HG03103 (cell line): ENCODE results near the gene RNFT1.
A peak's percentile ranks its signal among the peaks of the same experiment; 100 is the strongest.
"Not testable (repeated sequence)": the region's sequence is repeated elsewhere in the genome, so short reads cannot be mapped to it uniquely, and the experiment has no call there.

Experiments
- ATAC-seq: cut with Tn5 transposase; IDR thresholded peaks from one replicate; pipeline ENCODE4 v1.9.1; 2021; ENCODE audit warnings: low read depth; ENCODE audit not compliant: unreplicated experiment

RNFT1 gene, protein sequence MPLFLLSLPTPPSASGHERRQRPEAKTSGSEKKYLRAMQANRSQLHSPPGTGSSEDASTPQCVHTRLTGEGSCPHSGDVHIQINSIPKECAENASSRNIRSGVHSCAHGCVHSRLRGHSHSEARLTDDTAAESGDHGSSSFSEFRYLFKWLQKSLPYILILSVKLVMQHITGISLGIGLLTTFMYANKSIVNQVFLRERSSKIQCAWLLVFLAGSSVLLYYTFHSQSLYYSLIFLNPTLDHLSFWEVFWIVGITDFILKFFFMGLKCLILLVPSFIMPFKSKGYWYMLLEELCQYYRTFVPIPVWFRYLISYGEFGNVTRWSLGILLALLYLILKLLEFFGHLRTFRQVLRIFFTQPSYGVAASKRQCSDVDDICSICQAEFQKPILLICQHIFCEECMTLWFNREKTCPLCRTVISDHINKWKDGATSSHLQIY

GRCh38 chr17:59964482-59965328 is at the start of gene RNFT1:
RNFT1 (minus strand) TSS chr17:59964740; CDS start chr17:59964663, 77 bp downstream.
- ATAC-seq = peak; percentile 73

GRCh38 chr17:60009326-60009725 is 44.8 kb upstream of the RNFT1 start:
- not testable (repeated sequence) for ATAC-seq

- ATAC-seq = not testable (repeated sequence)
These were observed 43.8 kb upstream of the RNFT1 start for GRCh38 chr17:60008377-60008776.

- no peak for ATAC-seq
These were observed 41.6 kb upstream of the RNFT1 start for GRCh38 chr17:60006160-60006559.

- ATAC-seq = not testable (repeated sequence)
These were observed 40.0 kb upstream of the RNFT1 start for GRCh38 chr17:60004561-60004960.

- not testable (repeated sequence) for ATAC-seq
These were observed 37.9 kb upstream of the RNFT1 start for GRCh38 chr17:60002405-60002804.

- ATAC-seq = not testable (repeated sequence)
These were observed 32.1 kb upstream of the RNFT1 start for GRCh38 chr17:59996608-59997007.

GRCh38 chr17:59975166-59975565 is 10.6 kb upstream of the RNFT1 start:
- ATAC-seq = not testable (repeated sequence)

DNA sequence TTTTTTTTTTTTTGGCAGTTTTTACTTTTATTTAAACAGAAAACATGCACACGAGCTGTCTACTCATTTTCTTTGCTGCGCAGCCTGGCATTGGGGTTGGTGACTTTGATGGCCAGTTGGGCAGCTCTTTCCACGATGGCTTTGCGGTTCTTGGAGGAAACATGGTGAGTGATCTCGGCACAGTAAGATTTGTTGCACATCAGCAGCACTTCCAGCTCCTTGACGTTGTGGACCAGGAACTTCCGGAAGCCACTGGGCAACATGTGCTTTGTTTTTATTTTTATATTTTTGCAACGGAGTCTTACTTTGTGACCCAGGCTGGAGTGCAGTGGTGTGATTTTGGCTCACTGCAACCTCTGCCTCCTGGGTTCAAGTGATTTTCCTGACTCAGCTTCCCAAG is 8.9 kb upstream of the RNFT1 start:
- not testable (repeated sequence) for ATAC-seq

GRCh38 chr17:59972778-59973177 is 8.2 kb upstream of the RNFT1 start:
- no peak for ATAC-seq

GRCh38 chr17:59971771-59972170 is 7.2 kb upstream of the RNFT1 start:
- ATAC-seq = not testable (repeated sequence)

GRCh38 chr17:59963738-59964481 is 630 bp downstream of the RNFT1 start:
- ATAC-seq = peak; percentile 25

- no peak for ATAC-seq
These were observed 1.7 kb downstream of the RNFT1 start for GRCh38 chr17:59962739-59963318.

DNA sequence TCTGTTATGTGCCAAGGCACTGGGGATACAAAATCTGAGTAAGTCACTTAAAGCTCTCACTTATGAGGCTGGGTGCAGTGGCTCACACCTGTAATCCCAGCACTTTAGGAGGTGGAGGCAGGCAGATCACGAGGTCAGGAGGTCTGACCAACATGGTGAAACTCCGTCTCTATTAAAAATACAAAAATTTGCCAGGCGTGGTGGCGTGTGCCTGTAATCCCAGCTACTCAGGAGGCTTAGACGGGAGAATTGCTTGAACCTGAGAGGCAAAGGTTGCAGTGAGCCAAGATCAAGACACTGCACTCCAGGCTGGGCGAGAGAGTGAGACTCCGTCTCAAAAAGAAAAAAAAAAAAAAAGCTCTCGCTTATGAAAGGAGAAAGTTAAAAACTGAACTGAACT is 5.0 kb downstream of the RNFT1 start:
- not testable (repeated sequence) for ATAC-seq

- ATAC-seq = no peak
These were observed 9.7 kb downstream of the RNFT1 start for GRCh38 chr17:59954856-59955255.

DNA sequence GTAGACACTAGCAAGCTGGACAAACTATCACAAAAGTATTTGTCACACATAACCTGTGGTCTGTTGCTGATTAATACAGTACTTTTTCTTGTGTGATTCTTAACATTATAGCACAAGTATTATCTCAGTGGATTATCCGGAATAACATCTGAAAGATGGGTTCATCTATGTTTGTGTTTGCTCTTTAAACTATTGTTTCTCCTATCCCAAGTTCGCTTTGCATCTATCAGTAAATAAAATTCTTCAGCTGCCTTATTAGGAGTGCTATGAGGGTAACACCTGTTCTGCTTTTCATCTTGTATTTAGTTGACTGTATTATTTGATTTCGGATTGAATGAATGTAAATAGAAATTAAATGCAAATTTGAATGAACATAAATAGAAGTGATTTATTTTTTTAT is 14.5 kb downstream of the RNFT1 start:
- no peak for ATAC-seq

GRCh38 chr17:59947310-59947709 is 17.2 kb downstream of the RNFT1 start:
- ATAC-seq = not testable (repeated sequence)

GRCh38 chr17:59946433-59946832 is 18.1 kb downstream of the RNFT1 start:
- not testable (repeated sequence) for ATAC-seq

- ATAC-seq = no peak
These were observed 23.4 kb downstream of the RNFT1 start for GRCh38 chr17:59941131-59941530.

DNA sequence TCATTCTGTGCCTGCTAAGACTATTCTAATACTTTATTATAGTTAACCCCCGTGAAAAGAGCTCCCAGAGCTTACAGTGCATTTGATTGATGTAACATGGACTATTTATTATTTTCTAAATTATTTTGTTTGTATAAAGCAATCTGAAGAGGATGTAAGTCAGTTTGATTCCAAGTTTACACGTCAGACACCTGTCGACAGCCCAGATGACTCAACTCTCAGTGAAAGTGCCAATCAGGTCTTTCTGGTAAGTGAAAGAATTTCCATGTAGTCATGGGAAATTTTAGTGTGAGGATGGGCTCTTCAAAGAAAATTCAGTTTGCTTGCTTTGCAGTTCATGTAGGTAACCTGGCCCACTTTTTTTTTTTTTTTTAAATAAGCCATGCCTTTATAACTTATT is 23.8 kb downstream of the RNFT1 start:
- not testable (repeated sequence) for ATAC-seq
